GM12878 (cell line): ENCODE measurements around the gene CNNM3. TPM values are rescaled to one million over a fixed set of nuclear protein-coding genes. Genes with fewer than 3 reads are reported as not detected.

Source experiments
- ATAC-seq: fragments of 200-7000 bp; cut with Tn5 transposase; 3 replicates; pipeline ENCODE4 v1.9.1; 2020; ENCODE audit warnings: mild to moderate bottlenecking, moderate library complexity
- BruUV-seq: library from RNA; stranded (reverse); fragments of 400-500 nt; replicated peaks from 2 replicates; lab custom pipeline; 2021; lab: Mats Ljungman, UMichigan
- CTCF ChIA-PET: fragments of 300-600 bp; sonication (Branson Sonifier 250); formaldehyde crosslinking; extraction: SDS; loops from one replicate; lab custom pipeline; 2021; ENCODE audit warnings: inconsistent platforms; lab: Yijun Ruan, JAX
- POLR2A ChIA-PET: fragments of 350-600 bp; formaldehyde crosslinking; extraction: SDS; loops from one replicate; lab custom pipeline; 2021; ENCODE audit warnings: inconsistent platforms; lab: Charles Lee
- RAD21 ChIA-PET: fragments of 300-600 bp; sonication (Branson Sonifier 250); formaldehyde crosslinking; loops from one replicate; lab custom pipeline; 2023; ENCODE audit warnings: antibody characterized with exemption; ENCODE audit not compliant: unreplicated experiment; lab: Charles Lee
- SMC1A ChIA-PET: fragments of 300-600 bp; sonication (Branson Sonifier 250); formaldehyde crosslinking; loops from one replicate; lab custom pipeline; 2023; ENCODE audit not compliant: unreplicated experiment, uncharacterized antibody; lab: Charles Lee
- DNase-seq: peaks from one replicate; pipeline ENCODE4 v3.0.0-alpha.2; 2011; ENCODE audit warnings: low read depth, low spot score
- FAIRE-seq: peaks from 3 replicates; lab custom pipeline; 2011; peaks lifted over from hg19 to GRCh38; lab: Jason Lieb, UNC
- H2AFZ ChIP-seq: 2 replicates; pipeline ENCODE4 v1.6.0; 2011; ENCODE audit warnings: low read depth, low read length, control low read depth; ENCODE audit not compliant: control insufficient read depth
- H3K27ac ChIP-seq: 2 replicates; pipeline ENCODE4 v1.5.1; 2011; ENCODE audit warnings: control low read depth; ENCODE audit not compliant: control insufficient read depth, insufficient read depth
- H3K27me3 ChIP-seq, 2 experiments: replicated peaks in 1 of 2; 2 replicates each; pipeline versions ENCODE4 v1.6.0 to v1.6.1; 2011; ENCODE audit warnings: low read length in 1 of 2; ENCODE audit not compliant: control insufficient read depth in 2 of 2, insufficient read depth in 2 of 2
- H3K36me3 ChIP-seq, 2 experiments: 2 replicates each; pipeline ENCODE4 v1.5.1; 2011; ENCODE audit warnings: low read length in 1 of 2; ENCODE audit not compliant: control insufficient read depth in 2 of 2, insufficient read depth in 2 of 2
- H3K4me1 ChIP-seq: 2 replicates; pipeline ENCODE4 v1.6.1; 2011; ENCODE audit warnings: mild to moderate bottlenecking, low read length, moderate library complexity, mixed read lengths; ENCODE audit not compliant: control insufficient read depth, insufficient read depth
- H3K4me2 ChIP-seq: 2 replicates; pipeline ENCODE4 v1.6.0; 2011; ENCODE audit warnings: control low read depth; ENCODE audit not compliant: control insufficient read depth, insufficient read depth
- H3K4me3 ChIP-seq: fragments of 200-600 bp; sonication (generic); 2 replicates; pipeline ENCODE4 v1.5.1; 2016
- H3K79me2 ChIP-seq: 2 replicates; pipeline ENCODE4 v1.6.0; 2011; ENCODE audit warnings: low read length; ENCODE audit not compliant: control insufficient read depth, insufficient read depth
- H3K9ac ChIP-seq: 2 replicates; pipeline ENCODE4 v1.8.0; 2011; ENCODE audit warnings: low read length, control low read depth, mixed read lengths; ENCODE audit not compliant: control insufficient read depth, insufficient read depth
- H3K9me3 ChIP-seq: replicated peaks from 3 replicates; pipeline ENCODE4 v1.5.1; 2011; ENCODE audit warnings: mild to moderate bottlenecking, low read length; ENCODE audit not compliant: control insufficient read depth, insufficient read depth
- H4K20me1 ChIP-seq: 2 replicates; pipeline ENCODE4 v1.6.0; 2011; ENCODE audit not compliant: control insufficient read depth, insufficient read depth
- CBX5 ChIP-seq: sonication (generic); IDR thresholded peaks from 2 replicates; pipeline ENCODE4 v1.6.1; 2016; ENCODE audit warnings: low read depth, moderate library complexity, mild to moderate bottlenecking, inconsistent platforms
- EP300 ChIP-seq, 2 experiments: fragments of 150-350 bp in 1 of 2; IDR thresholded peaks; 2 replicates each; pipeline ENCODE4 v1.6.1; 2011 to 2012; ENCODE audit warnings: low read depth in 2 of 2, low read length in 2 of 2, borderline replicate concordance in 1 of 2, improper control_type of control experiment in 1 of 2, inconsistent platforms in 1 of 2; ENCODE audit not compliant: control insufficient read depth in 1 of 2
- HDAC2 ChIP-seq: fragments of 200-600 bp; sonication (generic); IDR thresholded peaks from 2 replicates; pipeline ENCODE4 v1.6.1; 2017
- HDAC6 ChIP-seq: fragments of 200-600 bp; sonication (generic); IDR thresholded peaks from one replicate; pipeline ENCODE4 v1.8.0; 2017; ENCODE audit warnings: antibody characterized with exemption; ENCODE audit not compliant: unreplicated experiment
- IKZF2 ChIP-seq, 2 experiments: fragments of 450-650 bp; IDR thresholded peaks; 2 replicates each; pipeline ENCODE4 v1.6.1; 2017; ENCODE audit warnings: mild to moderate bottlenecking in 2 of 2, moderate library complexity in 2 of 2
- MTA2 ChIP-seq: fragments of 450-650 bp; IDR thresholded peaks from 2 replicates; pipeline ENCODE4 v1.6.1; 2016; ENCODE audit warnings: low read depth, mild to moderate bottlenecking, moderate library complexity
- MXI1 ChIP-seq: fragments of 150-350 bp; IDR thresholded peaks from 2 replicates; pipeline ENCODE4 v1.6.1; 2011; ENCODE audit warnings: low read depth, mild to moderate bottlenecking, inconsistent platforms, low read length, improper control_type of control experiment
- MYC ChIP-seq: IDR thresholded peaks from 2 replicates; pipeline ENCODE4 v1.6.1; 2011; ENCODE audit warnings: mild to moderate bottlenecking, low read length, moderate library complexity, inconsistent platforms; ENCODE audit not compliant: insufficient read depth, insufficient replicate concordance, insufficient read length, severe bottlenecking
- PAX8 ChIP-seq: fragments of 450-650 bp; IDR thresholded peaks from 2 replicates; pipeline ENCODE4 v1.6.1; 2017; ENCODE audit warnings: mild to moderate bottlenecking, moderate library complexity
- RELA ChIP-seq: fragments of 450-650 bp; IDR thresholded peaks from 2 replicates; pipeline ENCODE4 v1.8.0; 2014; ENCODE audit warnings: borderline replicate concordance; ENCODE audit not compliant: partially characterized antibody
- TAF1 ChIP-seq: IDR thresholded peaks from 2 replicates; pipeline ENCODE4 v1.6.1; 2011; ENCODE audit warnings: mild to moderate bottlenecking, low read depth, low read length, borderline replicate concordance
- TCF3 ChIP-seq: IDR thresholded peaks from 2 replicates; pipeline ENCODE4 v1.6.1; 2012; ENCODE audit warnings: low read depth, mild to moderate bottlenecking, low read length, borderline replicate concordance; ENCODE audit not compliant: insufficient read depth
- ZBTB33 ChIP-seq: fragments of 450-650 bp; IDR thresholded peaks from 2 replicates; pipeline ENCODE4 v1.6.1; 2017; ENCODE audit warnings: mild to moderate bottlenecking
- ZNF217 ChIP-seq: fragments of 450-650 bp; IDR thresholded peaks from 2 replicates; pipeline ENCODE4 v1.6.1; 2017; ENCODE audit warnings: antibody characterized with exemption, mild to moderate bottlenecking
- ZNF622 ChIP-seq: fragments of 450-650 bp; IDR thresholded peaks from 2 replicates; pipeline ENCODE4 v1.6.1; 2017; ENCODE audit warnings: mild to moderate bottlenecking, inconsistent platforms
- WGBS: methylation state at CpG from one replicate; pipeline ENCODE4 v1.1.6; 2016; ENCODE audit warnings: low lambda C conversion rate; ENCODE audit not compliant: insufficient replicate concordance, insufficient coverage; ENCODE audit errors: missing lambda C conversion rate; 5-methylcytosine and 5-hydroxymethylcytosine counted together
- in situ Hi-C: fragments of 300-500 bp; cut with MboI; formaldehyde crosslinking; loops from 9 replicates; pipeline ENCODE4 v1.14.3; 2018; ENCODE audit warnings: mixed read lengths
- intact Hi-C: fragments of 100-400 bp; cut with micrococcal nuclease; formaldehyde crosslinking; loops from one replicate; pipeline ENCODE4 v1.14.2; 2022; ENCODE audit not compliant: unreplicated experiment
- polyA plus RNA-seq, 11 experiments: library from polyadenylated mRNA; depleted of rRNA in 4 of 11; unstranded in 6 of 11; stranded (reverse) in 5 of 11; fragments of >200 nt; fragmentation: Nextera tagmentation in 4 of 11; fragmentation: Illumina TruSeq in 1 of 11; extraction: Ambion mirVana in 4 of 11; extraction: Trizol in 1 of 11; gene quantifications; 1 replicate in 1 of 11; 2 replicates in 10 of 11; pipeline versions ENCODE4 v1.2.1 to v1.2.3, GENCODE V29; 2011 to 2016; ENCODE audit warnings: inconsistent platforms in 2 of 11, missing spikeins in 2 of 11, low read depth in 1 of 11
- total RNA-seq, 4 experiments: library from RNA; depleted of rRNA in 3 of 4; stranded (reverse); fragments of >200 nt in 3 of 4; fragmentation: Illumina TruSeq in 1 of 4; extraction: Trizol in 1 of 4; gene quantifications; 2 replicates each; pipeline versions ENCODE4 v1.2.1 to v1.2.3, GENCODE V29; 2013 to 2021

The CNNM3 gene
- total and polyA plus RNA-seq, 10 of the 15 experiments (the other 5 are each of a cell fraction or from before 2014, with no cell fraction given), result 0.72 to 14.3 (median 4.0) TPM

GRCh38 chr2:96876269-96877041 lies 60.4 kb downstream of the CNNM3 start:
- no TSS peak for BruUV-seq
- WGBS, result 72% methylated on average over 16 of the region's 16 CpGs
- intact Hi-C loops, result no loop called here
- TF ChIP-seq ZNF217 (no peak), RELA (no peak), HDAC6 (no peak), ZBTB33 (no peak), CBX5 (no peak), MYC (no peak), EP300 (IDR thresholded peaks at IDR 0.05; ENCODE audit: borderline replicate concordance in 1 of 2, control insufficient read depth in 1 of 2, low read depth in 2 of 2, low read length in 2 of 2) (no peak), HDAC2 (no peak), MTA2 (no peak), TCF3 (no peak), MXI1 (no peak), IKZF2 (IDR thresholded peaks at IDR 0.05) (no peak), TAF1 (no peak), PAX8 (no peak), ZNF622 (no peak)
- H3K9me3 ChIP-seq, result no peaks in the 10 kb centered on the region
- ATAC-seq, result no peak
- peaks cover 31% of the 10 kb centered on the region for H3K4me1 ChIP-seq
- no peak overlapping the region for H3K27ac ChIP-seq
- no peaks in the 10 kb centered on the region for H4K20me1 ChIP-seq
- no peaks in the 10 kb centered on the region for H3K27me3 ChIP-seq
- ChIA-PET CTCF (interaction anchor here (0.6 to 5.0 kb wide), 3 partner anchors 19 to 81 kb away, joined by 3 to 31 read pairs (median 22); partner anchors contain the start of gene ANKRD39), POLR2A (interaction anchor here (0.7 to 0.8 kb wide), 2 partner anchors 11 to 30 kb away, joined by 3 to 5 read pairs; no protein-coding TSS in a partner anchor), SMC1A (interaction anchor here (1.3 to 3.1 kb wide), 3 partner anchors 10 to 76 kb away, joined by 4 to 25 read pairs (median 4); no protein-coding TSS in a partner anchor), RAD21 (interaction anchor here (0.5 to 1.3 kb wide), 4 partner anchors 10 to 465 kb away, joined by 3 to 5 read pairs (median 4); partner anchors contain the start of gene ANKRD39)
- H3K36me3 ChIP-seq, result no peaks in the 10 kb centered on the region
- no peak for DNase-seq
- FAIRE-seq, result no peak
- H3K79me2 ChIP-seq, result no peaks in the 10 kb centered on the region
- in situ Hi-C loops, result no loop called here
- no peak overlapping the region for H3K9ac ChIP-seq
- no peak overlapping the region for H3K4me3 ChIP-seq
- no peak overlapping the region for H3K4me2 ChIP-seq
- no peak overlapping the region for H2AFZ ChIP-seq
